Mesodermal cell (in vitro differentiated cells): ENCODE results near the gene TNFSF13.
"Not testable (repeated sequence)": the region's sequence is repeated elsewhere in the genome, so short reads cannot be mapped to it uniquely, and the experiment has no call there.

ENCODE experiments used
- H3K27ac ChIP-seq: 2 replicates; pipeline ENCODE4 v1.7.0; 2013; ENCODE audit warnings: mild to moderate bottlenecking, low read depth, low read length, moderate library complexity; ENCODE audit not compliant: severe bottlenecking
- H3K36me3 ChIP-seq: 2 replicates; pipeline ENCODE4 v1.7.1; 2013; ENCODE audit warnings: mild to moderate bottlenecking, low read length, moderate library complexity; ENCODE audit not compliant: control insufficient read depth, insufficient read depth
- H3K4me1 ChIP-seq: one replicate; pipeline ENCODE4 v1.7.1; 2013; ENCODE audit warnings: mild to moderate bottlenecking, low read length; ENCODE audit not compliant: insufficient read depth, control insufficient read depth, poor library complexity, severe bottlenecking
- H3K4me3 ChIP-seq: 2 replicates; pipeline ENCODE4 v1.7.0; 2013; ENCODE audit warnings: low read length, control low read depth, mild to moderate bottlenecking; ENCODE audit not compliant: insufficient read depth, poor library complexity, severe bottlenecking; ENCODE audit errors: extremely low read depth
- H3K9me3 ChIP-seq: 2 replicates; pipeline ENCODE4 v1.7.1; 2013; ENCODE audit warnings: mild to moderate bottlenecking, low read length, moderate library complexity; ENCODE audit not compliant: control insufficient read depth
- WGBS, 2 experiments: methylation state at CpG; one replicate each; pipeline ENCODE4 v1.1.5; 2013; ENCODE audit warnings: missing lambda C conversion rate in 2 of 2; ENCODE audit not compliant: insufficient coverage in 2 of 2; 5-methylcytosine and 5-hydroxymethylcytosine counted together

Gene TNFSF13

DNA sequence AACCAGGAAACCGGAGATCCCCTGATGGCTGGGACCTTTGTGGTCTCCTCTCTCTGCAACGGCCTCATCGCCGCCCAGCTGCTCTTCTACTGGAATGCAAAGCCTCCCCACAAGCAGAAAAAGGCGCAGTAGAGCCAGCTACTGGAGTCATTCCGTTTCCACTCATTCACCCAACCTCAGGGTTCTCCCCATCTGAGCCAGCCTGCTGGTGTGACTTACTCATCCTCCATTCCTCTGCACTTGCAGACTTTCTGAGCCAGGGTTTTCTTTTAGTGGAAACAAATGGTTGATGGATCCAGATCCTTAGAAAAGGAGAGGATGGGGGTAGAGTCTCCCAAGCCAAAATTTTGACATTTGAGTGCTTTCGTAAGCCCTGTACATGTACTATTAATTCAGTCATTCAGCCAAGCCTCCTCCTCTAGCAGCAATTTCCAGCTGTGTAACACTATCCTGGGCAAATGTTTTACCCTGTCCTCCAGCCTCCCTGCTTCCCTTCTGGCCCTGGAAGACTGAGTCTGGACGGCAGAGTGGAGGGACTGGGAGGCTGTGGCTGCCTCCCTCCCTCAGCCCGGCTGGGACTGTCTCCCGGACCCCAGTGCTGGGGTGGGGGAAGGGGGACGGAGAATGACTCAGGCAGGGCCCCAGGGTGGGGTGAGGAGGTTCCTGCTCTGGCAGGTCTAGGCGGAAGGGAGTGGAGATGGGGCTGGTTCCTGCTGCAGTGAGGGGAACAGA, 29.0 kb downstream of the TNFSF13 start:
- peaks cover 56% of the 10 kb centered on the region for H3K36me3 ChIP-seq
- WGBS, 2 experiments, result 86 to 87% methylated on average over 6 to 8 of the region's 12 CpGs
- H3K9me3 ChIP-seq, result no peaks in the 10 kb centered on the region
- H3K27ac ChIP-seq, result peak overlapping the region; percentile 43
- peaks cover 49% of the 10 kb centered on the region for H3K4me1 ChIP-seq
- H3K4me3 ChIP-seq, result no peak overlapping the region

DNA sequence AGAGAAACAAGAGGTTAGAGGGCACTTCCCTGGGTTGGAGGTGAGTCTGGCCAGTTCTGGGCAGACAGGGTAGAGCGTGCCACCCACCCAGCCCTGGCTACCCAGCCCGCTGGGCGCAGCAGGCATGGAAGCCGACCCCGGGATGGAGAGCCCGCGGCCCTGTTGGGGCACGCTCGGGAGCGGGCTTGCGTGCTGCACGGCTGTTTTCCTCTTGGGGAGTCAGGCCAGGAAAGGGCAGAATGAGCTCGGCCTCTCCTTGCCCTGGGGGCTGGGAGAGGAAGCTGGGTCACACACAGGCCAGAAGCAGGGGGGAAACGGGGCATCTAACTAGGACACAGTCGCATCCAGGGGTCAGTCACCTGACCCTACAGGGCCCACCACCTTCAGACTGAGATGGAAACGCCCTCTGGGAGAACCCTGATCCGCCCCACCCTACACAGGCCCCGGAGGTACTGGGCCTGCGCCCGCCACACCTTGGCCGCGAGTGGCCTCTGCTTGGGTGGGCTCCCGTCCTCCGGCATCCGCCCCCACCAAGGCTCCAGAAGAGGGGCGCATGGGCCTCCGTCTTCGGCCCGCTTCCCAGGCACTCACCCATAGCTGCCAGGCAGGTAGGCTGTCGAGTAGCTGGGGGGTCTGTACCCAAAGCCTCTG, 30.1 kb downstream of the TNFSF13 start:
- H3K4me1 ChIP-seq, result peaks cover 42% of the 10 kb centered on the region
- H3K36me3 ChIP-seq, result peaks cover 63% of the 10 kb centered on the region
- WGBS, 2 experiments, result 92 to 93% methylated on average over 18 to 28 of the region's 30 CpGs
- no peak overlapping the region for H3K27ac ChIP-seq
- H3K4me3 ChIP-seq, result no peak overlapping the region
- no peaks in the 10 kb centered on the region for H3K9me3 ChIP-seq

DNA sequence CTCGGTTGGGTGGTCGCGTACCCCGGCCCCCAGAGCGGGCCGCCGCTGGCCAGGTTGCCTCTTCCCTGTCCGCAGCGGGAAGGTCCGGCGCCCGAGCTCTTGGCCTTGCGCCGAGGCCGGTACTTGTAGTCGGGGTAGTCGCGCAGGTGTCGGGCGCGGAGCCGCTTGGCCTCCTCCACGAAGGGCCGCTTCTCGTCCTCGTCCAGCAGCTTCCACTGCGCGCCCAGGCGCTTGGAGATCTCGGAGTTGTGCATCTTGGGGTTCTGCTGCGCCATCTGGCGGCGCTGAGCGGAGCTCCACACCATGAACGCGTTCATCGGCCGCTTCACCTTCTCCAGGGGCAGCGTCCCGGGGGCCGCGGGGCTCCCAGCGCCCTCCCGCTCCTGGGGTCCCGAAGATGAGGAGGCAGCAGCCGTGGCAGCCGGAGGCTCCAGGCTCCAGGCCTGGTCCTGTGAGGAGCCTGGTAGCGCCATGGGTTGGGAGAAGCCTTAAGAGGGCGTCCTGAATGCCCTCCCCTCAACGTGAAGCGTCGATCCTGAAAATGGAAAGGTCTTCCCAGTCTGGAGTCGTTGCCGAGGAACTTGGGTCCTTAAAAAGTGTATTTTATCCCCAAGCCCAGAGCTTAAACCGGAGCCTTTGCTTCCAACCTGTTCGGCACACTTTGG, 30.8 kb downstream of the TNFSF13 start:
- H3K9me3 ChIP-seq, result no peaks in the 10 kb centered on the region
- no peak overlapping the region for H3K4me3 ChIP-seq
- peak overlapping the region; percentile 7 for H3K27ac ChIP-seq
- peaks cover 42% of the 10 kb centered on the region for H3K4me1 ChIP-seq
- H3K36me3 ChIP-seq, result peaks cover 70% of the 10 kb centered on the region
- WGBS, 2 experiments, result 62 to 64% methylated on average over 55 to 56 of the region's 56 CpGs

DNA sequence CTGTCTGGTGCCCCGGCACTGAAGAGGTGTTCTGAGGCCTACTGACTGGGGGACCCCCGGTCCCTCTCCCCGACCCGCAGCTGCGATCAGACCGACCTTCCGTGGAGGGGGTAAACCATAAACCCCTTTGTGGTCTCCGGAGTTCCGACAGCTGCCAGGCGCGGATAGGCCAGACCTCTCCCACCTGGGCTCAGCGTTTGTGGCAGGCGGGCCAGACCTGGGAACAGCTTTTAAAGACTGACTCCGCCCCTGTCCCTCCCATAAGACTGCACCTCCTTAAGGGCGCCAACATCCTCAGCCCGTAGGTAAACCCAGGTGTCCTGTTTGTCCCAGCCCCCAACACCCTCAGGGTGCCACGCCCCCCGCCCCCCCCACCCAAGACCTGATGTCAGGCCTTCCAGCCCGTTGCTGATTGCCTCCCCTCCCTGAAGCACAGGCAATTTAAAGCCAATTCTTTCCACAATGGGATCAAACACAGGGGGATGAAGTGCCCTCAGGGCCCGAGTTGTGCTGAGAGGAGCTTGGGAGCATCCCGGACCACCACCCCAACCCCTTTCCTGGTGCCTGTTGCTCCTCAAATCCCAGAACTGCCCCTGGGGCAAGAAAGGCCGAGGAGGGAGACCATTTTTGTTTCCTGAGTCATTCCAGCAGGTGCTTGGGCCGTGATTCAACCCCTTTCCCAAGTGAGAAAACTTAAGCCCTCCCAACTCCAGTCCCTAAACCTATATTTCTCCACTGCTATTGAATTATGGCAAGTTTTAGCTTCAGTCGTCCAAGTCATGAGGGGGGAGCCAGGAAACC, 31.5 kb downstream of the TNFSF13 start, which contains the start of gene SOX15:
TSS of gene SOX15 (minus strand) at position 204 of the 801 bp plus-strand sequence. CDS start 418 bp downstream, outside the sequence.
- peaks cover 77% of the 10 kb centered on the region for H3K36me3 ChIP-seq
- H3K9me3 ChIP-seq, result no peaks in the 10 kb centered on the region
- peak within 1 kb of the TSS; percentile 82 for H3K27ac ChIP-seq
- 78 to 82% methylated on average over 16 to 19 of the region's 24 CpGs for WGBS, 2 experiments
- H3K4me1 ChIP-seq, result peaks cover 42% of the 10 kb centered on the region
- H3K4me3 ChIP-seq, result no peak within 1 kb of the TSS

DNA sequence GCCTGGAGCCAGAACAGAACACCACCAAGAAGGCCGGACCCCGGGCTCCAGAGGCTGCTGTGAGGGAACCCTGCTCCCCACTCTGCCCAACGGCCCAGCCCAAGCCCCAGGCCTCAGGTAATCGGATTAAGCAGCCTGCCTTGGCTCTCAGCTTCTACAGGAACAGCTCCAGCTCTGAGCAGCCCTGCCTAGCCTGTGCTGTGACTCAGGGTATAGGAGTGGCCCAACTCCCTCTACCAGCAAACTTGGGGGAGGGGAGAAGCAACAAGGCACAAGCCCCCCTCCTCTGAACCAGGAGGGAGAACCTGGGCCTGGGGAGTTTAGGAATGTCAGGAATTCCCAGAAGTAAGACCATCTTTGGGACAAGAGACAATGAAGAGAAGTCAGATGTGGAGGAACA, 32.2 kb downstream of the TNFSF13 start:
- peaks cover 77% of the 10 kb centered on the region for H3K36me3 ChIP-seq
- H3K4me1 ChIP-seq, result peaks cover 42% of the 10 kb centered on the region
- H3K4me3 ChIP-seq, result no peak overlapping the region
- no peaks in the 10 kb centered on the region for H3K9me3 ChIP-seq
- H3K27ac ChIP-seq, result peak overlapping the region; percentile 82
- WGBS, 2 experiments, result 46 to 54% methylated on average over 4 of the region's 4 CpGs

DNA sequence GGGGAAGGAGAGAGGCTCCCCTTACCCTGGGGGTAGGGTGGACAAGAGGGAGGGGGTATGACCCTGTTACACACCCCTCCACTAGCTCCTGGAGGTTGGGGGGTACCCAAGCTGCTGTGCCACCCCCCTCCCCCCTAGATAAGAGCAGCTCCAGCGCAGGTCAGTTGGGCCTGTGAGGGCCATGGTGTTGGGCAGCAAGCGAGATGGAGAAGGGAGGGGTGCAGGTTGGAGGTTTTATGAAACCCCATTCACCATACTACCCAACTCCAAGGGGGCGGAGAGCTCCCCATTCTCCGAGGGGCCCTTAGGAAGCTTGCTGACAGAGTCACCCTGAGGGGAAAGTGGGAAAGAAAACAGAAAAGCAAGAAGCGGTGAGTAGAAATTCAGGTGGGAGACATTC, 33.0 kb downstream of the TNFSF13 start:
- no peak overlapping the region for H3K4me3 ChIP-seq
- peaks cover 41% of the 10 kb centered on the region for H3K4me1 ChIP-seq
- peak overlapping the region; percentile 82 for H3K27ac ChIP-seq
- H3K9me3 ChIP-seq, result no peaks in the 10 kb centered on the region
- H3K36me3 ChIP-seq, result peaks cover 79% of the 10 kb centered on the region
- WGBS, 2 experiments, result 88% methylated on average over 1 of the region's 5 CpGs; no CpG with 5 or more reads in 1 of the 2 experiments

DNA sequence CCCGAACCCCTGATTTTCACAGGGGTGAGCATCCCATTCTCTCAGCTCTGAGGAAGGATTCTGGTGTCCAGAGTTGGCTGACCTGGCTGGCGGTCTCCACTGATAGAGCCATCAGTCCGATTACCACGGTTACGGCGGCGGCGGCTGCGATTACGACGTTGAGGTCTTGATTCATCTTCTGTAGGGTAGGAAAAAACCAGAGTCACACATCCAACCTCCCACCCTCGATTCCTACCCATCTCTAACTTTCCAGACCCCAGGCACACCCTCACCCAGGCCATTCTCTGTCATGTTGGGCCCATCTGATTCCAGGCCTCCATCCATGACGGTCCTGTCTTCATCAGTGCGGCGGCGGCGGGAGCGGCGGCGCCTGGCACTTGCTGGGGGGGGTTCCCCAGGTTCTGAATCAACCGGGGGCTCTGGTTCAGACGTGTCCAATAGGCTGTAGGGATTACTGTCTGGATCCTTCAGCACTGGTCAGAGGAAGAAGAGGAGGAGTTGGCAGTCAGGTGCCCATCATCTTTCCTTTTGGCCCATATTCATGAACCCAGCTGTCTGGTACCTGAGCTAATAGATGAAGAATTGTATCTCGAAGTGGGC, 34.0 kb downstream of the TNFSF13 start:
- no peak overlapping the region for H3K27ac ChIP-seq
- H3K9me3 ChIP-seq, result no peaks in the 10 kb centered on the region
- WGBS, 2 experiments, result 97 to 99% methylated on average over 11 to 18 of the region's 23 CpGs
- no peak overlapping the region for H3K4me3 ChIP-seq
- peaks cover 32% of the 10 kb centered on the region for H3K4me1 ChIP-seq
- peaks cover 86% of the 10 kb centered on the region for H3K36me3 ChIP-seq

DNA sequence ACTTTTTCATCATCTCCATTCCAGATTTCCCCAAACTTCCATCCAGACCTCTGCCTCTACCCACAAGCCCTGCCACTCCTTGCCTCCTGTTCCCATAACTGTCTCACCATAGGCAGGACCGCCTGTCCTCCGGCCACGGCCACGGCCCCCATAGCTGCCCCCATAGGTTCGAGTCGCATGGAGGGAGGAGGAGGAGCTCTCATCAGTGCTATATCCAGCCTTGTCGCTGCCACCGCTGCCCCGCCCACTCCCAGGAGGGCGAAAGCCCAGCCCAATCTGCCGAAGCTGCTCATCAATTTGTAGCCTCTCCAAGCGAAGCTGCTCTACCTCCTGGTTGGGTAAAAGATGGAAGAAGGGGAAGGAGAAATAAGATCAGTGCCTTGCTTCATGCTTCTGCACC, 34.7 kb downstream of the TNFSF13 start:
- Histone ChIP-seq H3K27ac (no peak overlapping the region), H3K36me3 (peaks cover 83% of the 10 kb centered on the region), H3K4me1 (peaks cover 24% of the 10 kb centered on the region), H3K4me3 (no peak overlapping the region), H3K9me3 (no peaks in the 10 kb centered on the region)
- WGBS, 2 experiments, result 84 to 98% methylated on average over 7 to 8 of the region's 12 CpGs

DNA sequence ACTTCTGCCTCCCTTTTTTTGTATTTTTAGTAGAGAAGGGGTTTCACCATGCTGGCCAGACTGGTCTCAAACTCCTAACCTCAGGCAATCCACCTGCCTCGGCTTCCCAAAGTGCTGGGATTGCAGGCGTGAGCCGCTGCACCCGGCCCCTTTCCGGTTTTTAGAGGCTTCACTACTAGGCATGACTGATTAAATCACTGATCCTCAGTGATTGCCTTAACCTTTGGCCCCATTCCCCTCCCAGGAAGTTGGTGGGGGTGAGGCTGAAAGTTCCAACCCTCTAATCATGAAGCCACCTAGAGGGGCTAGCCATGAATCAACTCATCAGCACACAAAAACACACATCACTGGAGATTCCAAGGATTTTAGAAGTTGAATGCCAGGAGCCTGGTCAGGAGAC, 39.0 kb downstream of the TNFSF13 start:
- H3K4me3 ChIP-seq, H3K4me1 ChIP-seq, H3K9me3 ChIP-seq, H3K27ac ChIP-seq: not testable (repeated sequence)
- H3K36me3 ChIP-seq, result peaks cover 92% of the 10 kb centered on the region
- 80 to 92% methylated on average over 1 to 2 of the region's 5 CpGs for WGBS, 2 experiments

DNA sequence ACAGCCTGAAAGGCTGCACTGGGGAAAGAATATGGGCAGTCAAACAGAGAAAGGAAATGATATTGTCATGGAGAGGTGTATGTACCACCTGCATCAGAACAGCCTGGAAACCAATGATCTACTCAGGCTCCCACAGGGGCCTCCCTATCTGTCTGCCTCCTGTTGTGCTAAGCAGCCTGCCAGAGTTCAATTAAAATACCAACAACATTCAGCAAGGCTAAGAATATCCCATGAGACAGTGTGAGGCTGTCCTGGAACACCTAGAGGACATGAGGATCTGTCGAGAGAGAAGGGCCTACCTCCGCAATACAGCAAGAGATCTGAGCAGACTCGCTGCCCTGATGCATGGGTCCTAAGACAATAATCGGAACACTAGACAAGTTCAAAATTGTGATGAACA, 47.7 kb downstream of the TNFSF13 start:
- WGBS, 2 experiments, result 82 to 100% methylated on average over 3 of the region's 4 CpGs
- H3K27ac ChIP-seq, result no peak overlapping the region
- no peaks in the 10 kb centered on the region for H3K4me1 ChIP-seq
- no peaks in the 10 kb centered on the region for H3K9me3 ChIP-seq
- H3K4me3 ChIP-seq, result no peak overlapping the region
- peaks cover 88% of the 10 kb centered on the region for H3K36me3 ChIP-seq
